GM23338 (cell line): ENCODE results near the gene CDC40. TPM values are rescaled to one million over a fixed set of nuclear protein-coding genes. Genes with fewer than 3 reads are reported as not detected.

Experiments
- ATAC-seq: fragments of 200-7000 bp; cut with Tn5 transposase; 3 replicates; pipeline ENCODE4 v1.9.1; 2020
- DNase-seq: peaks from one replicate; pipeline ENCODE4 v3.0.0-alpha.2; 2015; ENCODE audit warnings: low spot score
- H2AFZ ChIP-seq: fragments of 200-600 bp; sonication (generic); 2 replicates; pipeline ENCODE4 v1.8.0; 2016; ENCODE audit warnings: antibody characterized with exemption, mild to moderate bottlenecking, moderate library complexity
- H3F3A ChIP-seq: fragments of 200-600 bp; sonication (generic); replicated peaks from 2 replicates; pipeline ENCODE4 v1.8.0; 2017; ENCODE audit warnings: antibody characterized with exemption, mixed run types, low read depth
- H3K27ac ChIP-seq: fragments of 200-600 bp; sonication (generic); 2 replicates; pipeline ENCODE4 v1.6.1; 2016; ENCODE audit warnings: low read depth
- H3K27me3 ChIP-seq: fragments of 200-600 bp; sonication (generic); 2 replicates; pipeline ENCODE4 v1.8.0; 2016; ENCODE audit warnings: mild to moderate bottlenecking, mixed run types, moderate library complexity; ENCODE audit not compliant: insufficient read depth
- H3K36me3 ChIP-seq: fragments of 200-600 bp; sonication (generic); 2 replicates; pipeline ENCODE4 v1.8.0; 2016; ENCODE audit warnings: mild to moderate bottlenecking; ENCODE audit not compliant: insufficient read depth
- H3K4me1 ChIP-seq: fragments of 200-600 bp; sonication (generic); 2 replicates; pipeline ENCODE4 v1.8.0; 2016; ENCODE audit warnings: mild to moderate bottlenecking, moderate library complexity; ENCODE audit not compliant: insufficient read depth
- H3K4me2 ChIP-seq: fragments of 200-600 bp; sonication (generic); 2 replicates; pipeline ENCODE4 v1.7.1; 2017; ENCODE audit warnings: mixed run types
- H3K4me3 ChIP-seq: fragments of 200-600 bp; sonication (generic); 2 replicates; pipeline ENCODE4 v1.6.1; 2016; ENCODE audit warnings: mixed run types
- H3K79me2 ChIP-seq: fragments of 200-600 bp; sonication (generic); replicated peaks from 2 replicates; pipeline ENCODE4 v1.8.0; 2017; ENCODE audit warnings: mild to moderate bottlenecking; ENCODE audit not compliant: insufficient read depth
- H3K9me2 ChIP-seq: fragments of 200-600 bp; sonication (generic); 2 replicates; pipeline ENCODE4 v1.8.0; 2017; ENCODE audit not compliant: insufficient read depth
- H4K20me1 ChIP-seq: fragments of 200-600 bp; sonication (generic); replicated peaks from 2 replicates; pipeline ENCODE4 v1.8.0; 2017; ENCODE audit warnings: mild to moderate bottlenecking; ENCODE audit not compliant: insufficient read depth
- H3K27ac Mint-ChIP-seq: 2 replicates; pipeline ENCODE4 v1.8.0; 2020; ENCODE audit warnings: inconsistent platforms, mild to moderate bottlenecking, moderate library complexity, mixed read lengths
- H3K27me3 Mint-ChIP-seq: 3 replicates; pipeline ENCODE4 v1.8.0; 2022; ENCODE audit warnings: low read depth, mild to moderate bottlenecking, moderate library complexity, mixed read lengths, inconsistent platforms; ENCODE audit not compliant: insufficient read depth, poor library complexity
- H3K36me3 Mint-ChIP-seq: 3 replicates; pipeline ENCODE4 v1.8.0; 2021; ENCODE audit warnings: low read depth, mild to moderate bottlenecking, inconsistent platforms, moderate library complexity, mixed read lengths
- H3K4me1 Mint-ChIP-seq: 3 replicates; pipeline ENCODE4 v1.8.0; 2020; ENCODE audit warnings: mild to moderate bottlenecking, inconsistent platforms, mixed read lengths
- H3K4me3 Mint-ChIP-seq: 3 replicates; pipeline ENCODE4 v1.8.0; 2021; ENCODE audit warnings: moderate library complexity, mild to moderate bottlenecking, inconsistent platforms, mixed read lengths
- H3K9me3 Mint-ChIP-seq: 3 replicates; pipeline ENCODE4 v1.8.0; 2020; ENCODE audit warnings: moderate library complexity, mild to moderate bottlenecking, inconsistent platforms, mixed read lengths
- CREB1 ChIP-seq: fragments of 250-450 bp; sonication (Bioruptor Pico); IDR thresholded peaks from 2 replicates; pipeline ENCODE4 v1.5.0; 2020; ENCODE audit warnings: low read depth, mild to moderate bottlenecking, moderate library complexity
- NANOG ChIP-seq: IDR thresholded peaks from 2 replicates; pipeline ENCODE4 v1.6.1; 2016; ENCODE audit warnings: antibody characterized with exemption, borderline replicate concordance
- POLR2AphosphoS5 ChIP-seq: IDR thresholded peaks from 2 replicates; pipeline ENCODE4 v1.6.1; 2016; ENCODE audit warnings: antibody characterized with exemption, low read depth
- ZNF331 ChIP-seq: fragments of 250-450 bp; sonication (Bioruptor Pico); IDR thresholded peaks from 2 replicates; pipeline ENCODE4 v1.5.0; 2020; ENCODE audit warnings: low read depth, mild to moderate bottlenecking, moderate library complexity
- polyA plus RNA-seq: library from polyadenylated mRNA; unstranded; fragments of >200 nt; fragmentation: Nextera tagmentation; extraction: Ambion mirVana; gene quantifications from 2 replicates; pipeline ENCODE4 v1.2.1, GENCODE V29; 2016
- total RNA-seq: library from RNA; depleted of rRNA; stranded (reverse); fragments of >200 nt; shearing (Covaris generic); gene quantifications from 2 replicates; pipeline ENCODE4 v1.2.3, GENCODE V29; 2014
- TF ChIP-seq, protein P1 (sequence below): IDR thresholded peaks from 2 replicates; pipeline ENCODE4 v1.6.1; 2016; ENCODE audit warnings: antibody characterized with exemption

Gene CDC40
- total and polyA plus RNA-seq, 2 experiments from 2014 or later: 28.9 to 58.4 TPM

DNA sequence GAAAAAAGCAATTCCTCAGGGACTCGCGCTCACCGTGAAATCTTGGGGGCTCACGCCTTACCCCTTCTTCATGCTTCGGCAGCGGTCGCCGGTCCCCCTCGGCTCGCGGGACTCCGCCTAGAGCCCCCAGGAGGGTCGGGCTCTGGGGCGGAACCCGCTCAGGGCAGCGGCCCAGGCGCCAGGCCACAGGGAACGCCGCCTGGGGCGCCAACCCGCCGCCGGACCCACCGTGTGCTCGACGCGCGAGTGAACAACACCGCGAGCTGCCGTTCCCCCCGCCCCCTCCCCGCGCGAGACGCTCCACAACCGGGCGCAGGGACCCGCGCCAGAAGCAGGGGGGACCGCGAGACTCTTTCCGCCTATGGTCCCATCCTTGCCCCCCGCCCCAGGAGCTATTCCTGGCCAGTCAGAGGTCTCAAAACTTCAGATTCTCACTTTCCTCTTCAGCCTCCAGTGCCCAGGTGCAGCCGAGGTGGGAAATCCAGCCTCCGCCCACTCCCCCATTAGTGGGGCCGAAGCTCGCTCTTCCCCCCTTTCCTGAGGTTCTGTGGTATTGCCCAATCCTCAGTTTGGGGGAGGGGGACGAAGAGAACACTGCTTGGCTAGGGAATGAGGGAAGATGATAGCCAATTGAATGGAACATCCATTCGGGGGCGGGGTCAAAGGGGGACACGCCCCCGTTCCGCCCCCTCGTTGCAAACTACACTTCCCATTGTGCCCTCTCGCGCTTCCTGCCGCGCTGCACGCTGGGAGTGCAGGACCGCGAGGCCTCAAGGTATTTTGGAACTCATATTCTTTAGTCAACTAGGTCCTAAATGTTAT, 610 bp upstream of the CDC40 start, which contains the start of gene WASF1:
Gene WASF1 (minus strand): TSS at position 265 of the 822 bp plus-strand sequence. CDS start 52,069 bp downstream, outside the sequence.
- peaks cover 7% of the 10 kb centered on the region for H3K27me3 Mint-ChIP-seq
- H4K20me1 ChIP-seq: peaks cover 14% of the 10 kb centered on the region
- H3K4me3 ChIP-seq: peak within 1 kb of the TSS; percentile 74
- ATAC-seq: peak; percentile 83
- H3K9me3 Mint-ChIP-seq: no peaks in the 10 kb centered on the region
- H3K4me1 Mint-ChIP-seq: peaks cover 10% of the 10 kb centered on the region
- H3F3A ChIP-seq: no peaks in the 10 kb centered on the region
- TF ChIP-seq, protein P1, sequence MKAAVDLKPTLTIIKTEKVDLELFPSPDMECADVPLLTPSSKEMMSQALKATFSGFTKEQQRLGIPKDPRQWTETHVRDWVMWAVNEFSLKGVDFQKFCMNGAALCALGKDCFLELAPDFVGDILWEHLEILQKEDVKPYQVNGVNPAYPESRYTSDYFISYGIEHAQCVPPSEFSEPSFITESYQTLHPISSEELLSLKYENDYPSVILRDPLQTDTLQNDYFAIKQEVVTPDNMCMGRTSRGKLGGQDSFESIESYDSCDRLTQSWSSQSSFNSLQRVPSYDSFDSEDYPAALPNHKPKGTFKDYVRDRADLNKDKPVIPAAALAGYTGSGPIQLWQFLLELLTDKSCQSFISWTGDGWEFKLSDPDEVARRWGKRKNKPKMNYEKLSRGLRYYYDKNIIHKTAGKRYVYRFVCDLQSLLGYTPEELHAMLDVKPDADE: peak; percentile 96
- TF ChIP-seq CREB1 (CRISPR knock-in tag) (0 out of 2 replicates have a peak, but pooled peaks have one; percentile 6), ZNF331 (no peak), POLR2AphosphoS5 (peak; percentile 76)
- H3K27me3 ChIP-seq: no peaks in the 10 kb centered on the region
- H3K9me2 ChIP-seq: no peaks in the 10 kb centered on the region
- peak within 1 kb of the TSS; percentile 83; the same call in 2 of the 3 replicates for H3K4me3 Mint-ChIP-seq
- peak within 1 kb of the TSS; percentile 91 for H3K4me2 ChIP-seq
- peak; percentile 97 for DNase-seq
- H3K79me2 ChIP-seq: peaks cover 86% of the 10 kb centered on the region
- H3K27ac ChIP-seq: peak within 1 kb of the TSS; percentile 92; the same call in 1 of the 2 replicates
- peak within 1 kb of the TSS; percentile 45; the same call in 1 of the 2 replicates for H2AFZ ChIP-seq
- H3K27ac Mint-ChIP-seq: peak within 1 kb of the TSS; percentile 99
- no peaks in the 10 kb centered on the region for H3K36me3 Mint-ChIP-seq
- no peaks in the 10 kb centered on the region for H3K36me3 ChIP-seq
- peaks cover 12% of the 10 kb centered on the region; the same call in 1 of the 2 replicates for H3K4me1 ChIP-seq

DNA sequence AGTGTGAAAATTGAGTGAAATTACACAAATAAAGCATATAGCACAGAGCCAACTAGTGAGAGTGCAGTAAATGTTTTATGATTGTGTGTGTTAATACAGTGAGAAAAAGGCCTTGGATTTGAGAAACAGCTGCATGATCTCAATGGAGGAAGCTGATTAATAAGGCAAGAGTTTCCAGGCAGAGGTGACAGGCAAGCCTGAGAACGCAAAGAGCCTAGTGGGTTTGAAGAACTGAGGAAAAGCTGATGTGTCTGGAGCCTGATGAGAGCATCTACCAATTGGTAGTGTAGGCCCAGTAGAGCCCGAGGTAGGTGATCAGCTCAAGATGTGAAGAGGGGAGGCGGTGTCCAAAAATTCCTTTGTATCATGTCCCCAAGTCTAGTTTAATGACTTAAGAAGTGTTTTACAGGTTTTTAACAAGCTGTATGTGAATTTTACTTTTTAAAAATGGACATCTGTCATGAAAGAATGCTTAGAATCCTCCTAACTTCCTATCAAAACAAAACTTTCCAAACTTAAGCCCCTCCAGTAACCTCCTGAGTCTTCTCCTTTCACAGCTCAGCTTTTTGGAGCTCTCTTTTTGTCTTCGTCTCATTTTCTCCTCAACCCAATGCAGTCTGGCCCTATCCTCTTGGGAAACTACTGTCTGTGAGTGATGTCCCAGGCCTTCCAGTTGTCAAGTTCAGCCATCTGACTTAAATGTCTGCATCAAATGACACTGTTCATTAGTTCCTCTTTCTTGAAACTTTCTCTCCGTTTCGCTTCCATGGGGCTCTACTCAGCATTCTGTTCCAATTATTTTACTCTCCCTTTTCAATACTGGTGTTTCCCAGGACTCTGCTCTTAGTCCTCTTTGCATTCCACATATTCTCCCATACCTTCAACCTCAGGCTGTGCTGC, 1.2 kb downstream of the CDC40 start:
- Histone ChIP-seq H3F3A (no peaks in the 10 kb centered on the region), H3K9me2 (no peaks in the 10 kb centered on the region), H3K4me3 (peak overlapping the region; percentile 74), H3K27ac (no peak overlapping the region), H2AFZ (no peak overlapping the region), H4K20me1 (peaks cover 20% of the 10 kb centered on the region), H3K4me2 (peak overlapping the region; percentile 91), H3K27me3 (no peaks in the 10 kb centered on the region), H3K36me3 (no peaks in the 10 kb centered on the region), H3K4me1 (peaks cover 12% of the 10 kb centered on the region; the same call in 1 of the 2 replicates), H3K79me2 (peaks cover 86% of the 10 kb centered on the region)
- Mint-ChIP-seq H3K4me1 (peaks cover 8% of the 10 kb centered on the region), H3K27me3 (peaks cover 7% of the 10 kb centered on the region), H3K4me3 (no peak overlapping the region), H3K36me3 (no peaks in the 10 kb centered on the region), H3K27ac (no peak overlapping the region), H3K9me3 (no peaks in the 10 kb centered on the region)
- DNase-seq: no peak
- ATAC-seq: no peak
- no peak for TF ChIP-seq NANOG
- TF ChIP-seq, protein P1: no peak
